HCT116 (cell line): ENCODE results near the gene UTS2B.

Source experiments
- CEBPB ChIP-seq: IDR thresholded peaks from 2 replicates; pipeline ENCODE4 v1.6.1; 2012; ENCODE audit warnings: low read depth
- EZH2phosphoT487 ChIP-seq: fragments of 200-600 bp; IDR thresholded peaks from 2 replicates; pipeline ENCODE4 v1.6.1; 2018; ENCODE audit warnings: antibody characterized with exemption, borderline replicate concordance
- POLR2A ChIP-seq: IDR thresholded peaks from 2 replicates; pipeline ENCODE4 v1.7.0; 2011; ENCODE audit warnings: borderline replicate concordance; ENCODE audit not compliant: insufficient read depth, insufficient read length; ENCODE audit errors: extremely low read depth
- POLR2AphosphoS5 ChIP-seq: IDR thresholded peaks from 2 replicates; pipeline ENCODE4 v1.6.1; 2011; ENCODE audit warnings: mild to moderate bottlenecking, low read depth, low read length, moderate library complexity
- SIN3A ChIP-seq: IDR thresholded peaks from 2 replicates; pipeline ENCODE4 v1.6.1; 2012; ENCODE audit warnings: low read depth
- YY1 ChIP-seq: IDR thresholded peaks from 2 replicates; pipeline ENCODE4 v1.6.1; 2011; ENCODE audit warnings: low read length, low read depth, moderate library complexity, mild to moderate bottlenecking; ENCODE audit not compliant: insufficient replicate concordance; ENCODE audit errors: extremely low read depth
- ZFX ChIP-seq: fragments of 450-650 bp; IDR thresholded peaks from 2 replicates; pipeline ENCODE4 v1.6.1; 2017
- TF ChIP-seq, protein P1 (sequence below): IDR thresholded peaks from 2 replicates; pipeline ENCODE4 v1.6.1; 2012
- TF ChIP-seq, protein P2 (sequence below): IDR thresholded peaks from 2 replicates; pipeline ENCODE4 v1.6.1; 2012; ENCODE audit warnings: low read depth
- TF ChIP-seq, protein P3 (sequence below), 3 experiments: fragments of 200-600 bp in 1 of 3; sonication (generic) in 1 of 3; IDR thresholded peaks in 2 of 3; conservative IDR thresholded peaks in 1 of 3; 2 replicates each; pipeline ENCODE4 v1.5.1; 2012 to 2017; ENCODE audit warnings: low read depth in 2 of 3, low read length in 2 of 3, antibody characterized with exemption in 1 of 3, borderline replicate concordance in 1 of 3, control low read depth in 1 of 3, mild to moderate bottlenecking in 1 of 3, mixed read lengths in 1 of 3, mixed run types in 1 of 3, moderate library complexity in 1 of 3; ENCODE audit not compliant: insufficient read depth in 1 of 3

DNA sequence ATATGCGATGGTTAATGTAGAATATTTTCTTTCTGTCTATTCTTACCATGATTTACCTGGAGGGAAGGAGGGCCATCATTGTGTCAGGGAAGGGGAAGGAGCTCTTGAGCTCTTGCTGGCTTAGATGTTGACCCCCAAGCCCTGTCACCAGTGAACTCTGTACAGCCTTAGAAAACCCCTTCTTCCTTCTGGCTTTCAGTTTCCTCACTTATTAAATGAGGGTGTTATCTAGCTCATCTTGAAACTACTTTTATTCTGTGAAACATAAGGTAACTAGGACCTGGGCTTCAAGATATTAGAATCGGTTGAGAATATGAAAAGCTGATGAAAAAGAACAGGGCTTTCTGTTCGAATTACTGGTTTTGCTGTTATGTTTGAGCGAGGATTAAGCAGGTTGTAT is 25.1 kb upstream of the UTS2B start:
- TF ChIP-seq CEBPB (no peak), POLR2AphosphoS5 (no peak), ZFX (no peak), YY1 (no peak), POLR2A (no peak), EZH2phosphoT487 (no peak), SIN3A (no peak)
- TF ChIP-seq, protein P1, sequence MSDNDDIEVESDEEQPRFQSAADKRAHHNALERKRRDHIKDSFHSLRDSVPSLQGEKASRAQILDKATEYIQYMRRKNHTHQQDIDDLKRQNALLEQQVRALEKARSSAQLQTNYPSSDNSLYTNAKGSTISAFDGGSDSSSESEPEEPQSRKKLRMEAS = no peak
- TF ChIP-seq, protein P2, sequence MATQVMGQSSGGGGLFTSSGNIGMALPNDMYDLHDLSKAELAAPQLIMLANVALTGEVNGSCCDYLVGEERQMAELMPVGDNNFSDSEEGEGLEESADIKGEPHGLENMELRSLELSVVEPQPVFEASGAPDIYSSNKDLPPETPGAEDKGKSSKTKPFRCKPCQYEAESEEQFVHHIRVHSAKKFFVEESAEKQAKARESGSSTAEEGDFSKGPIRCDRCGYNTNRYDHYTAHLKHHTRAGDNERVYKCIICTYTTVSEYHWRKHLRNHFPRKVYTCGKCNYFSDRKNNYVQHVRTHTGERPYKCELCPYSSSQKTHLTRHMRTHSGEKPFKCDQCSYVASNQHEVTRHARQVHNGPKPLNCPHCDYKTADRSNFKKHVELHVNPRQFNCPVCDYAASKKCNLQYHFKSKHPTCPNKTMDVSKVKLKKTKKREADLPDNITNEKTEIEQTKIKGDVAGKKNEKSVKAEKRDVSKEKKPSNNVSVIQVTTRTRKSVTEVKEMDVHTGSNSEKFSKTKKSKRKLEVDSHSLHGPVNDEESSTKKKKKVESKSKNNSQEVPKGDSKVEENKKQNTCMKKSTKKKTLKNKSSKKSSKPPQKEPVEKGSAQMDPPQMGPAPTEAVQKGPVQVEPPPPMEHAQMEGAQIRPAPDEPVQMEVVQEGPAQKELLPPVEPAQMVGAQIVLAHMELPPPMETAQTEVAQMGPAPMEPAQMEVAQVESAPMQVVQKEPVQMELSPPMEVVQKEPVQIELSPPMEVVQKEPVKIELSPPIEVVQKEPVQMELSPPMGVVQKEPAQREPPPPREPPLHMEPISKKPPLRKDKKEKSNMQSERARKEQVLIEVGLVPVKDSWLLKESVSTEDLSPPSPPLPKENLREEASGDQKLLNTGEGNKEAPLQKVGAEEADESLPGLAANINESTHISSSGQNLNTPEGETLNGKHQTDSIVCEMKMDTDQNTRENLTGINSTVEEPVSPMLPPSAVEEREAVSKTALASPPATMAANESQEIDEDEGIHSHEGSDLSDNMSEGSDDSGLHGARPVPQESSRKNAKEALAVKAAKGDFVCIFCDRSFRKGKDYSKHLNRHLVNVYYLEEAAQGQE = no peak
- TF ChIP-seq, protein P3, sequence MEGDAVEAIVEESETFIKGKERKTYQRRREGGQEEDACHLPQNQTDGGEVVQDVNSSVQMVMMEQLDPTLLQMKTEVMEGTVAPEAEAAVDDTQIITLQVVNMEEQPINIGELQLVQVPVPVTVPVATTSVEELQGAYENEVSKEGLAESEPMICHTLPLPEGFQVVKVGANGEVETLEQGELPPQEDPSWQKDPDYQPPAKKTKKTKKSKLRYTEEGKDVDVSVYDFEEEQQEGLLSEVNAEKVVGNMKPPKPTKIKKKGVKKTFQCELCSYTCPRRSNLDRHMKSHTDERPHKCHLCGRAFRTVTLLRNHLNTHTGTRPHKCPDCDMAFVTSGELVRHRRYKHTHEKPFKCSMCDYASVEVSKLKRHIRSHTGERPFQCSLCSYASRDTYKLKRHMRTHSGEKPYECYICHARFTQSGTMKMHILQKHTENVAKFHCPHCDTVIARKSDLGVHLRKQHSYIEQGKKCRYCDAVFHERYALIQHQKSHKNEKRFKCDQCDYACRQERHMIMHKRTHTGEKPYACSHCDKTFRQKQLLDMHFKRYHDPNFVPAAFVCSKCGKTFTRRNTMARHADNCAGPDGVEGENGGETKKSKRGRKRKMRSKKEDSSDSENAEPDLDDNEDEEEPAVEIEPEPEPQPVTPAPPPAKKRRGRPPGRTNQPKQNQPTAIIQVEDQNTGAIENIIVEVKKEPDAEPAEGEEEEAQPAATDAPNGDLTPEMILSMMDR (IDR thresholded peaks at IDR 0.05 in 2 of 3, conservative IDR thresholded peaks at IDR 0.05 in 1 of 3; ENCODE audit: borderline replicate concordance in 1 of 3, insufficient read depth in 1 of 3, low read depth in 2 of 3, low read length in 2 of 3) = no peak
